Ectodermal cell (in vitro differentiated cells): ENCODE results near the gene ARHGEF2.

Experiments
- H3K27ac ChIP-seq: 2 replicates; pipeline ENCODE4 v1.7.0; 2013; ENCODE audit warnings: mild to moderate bottlenecking, low read depth, low read length; ENCODE audit not compliant: insufficient read depth, poor library complexity, severe bottlenecking
- H3K27me3 ChIP-seq: 2 replicates; pipeline ENCODE4 v1.7.0; 2013; ENCODE audit warnings: mild to moderate bottlenecking, low read length; ENCODE audit not compliant: insufficient read depth, control insufficient read depth, poor library complexity, severe bottlenecking
- H3K36me3 ChIP-seq: one replicate; pipeline ENCODE4 v1.7.0; 2013; ENCODE audit warnings: low read length; ENCODE audit not compliant: control insufficient read depth, insufficient read depth
- H3K4me1 ChIP-seq: one replicate; pipeline ENCODE4 v1.7.0; 2013; ENCODE audit warnings: low read length; ENCODE audit not compliant: control insufficient read depth, insufficient read depth
- H3K4me3 ChIP-seq: 2 replicates; pipeline ENCODE4 v1.7.0; 2013; ENCODE audit warnings: low read depth, low read length, control low read depth; ENCODE audit not compliant: insufficient read depth
- H3K9me3 ChIP-seq: 2 replicates; pipeline ENCODE4 v1.7.0; 2013; ENCODE audit warnings: mild to moderate bottlenecking, low read length, moderate library complexity; ENCODE audit not compliant: control insufficient read depth
- WGBS, 2 experiments: methylation state at CpG; one replicate each; pipeline ENCODE4 v1.1.7; 2013; ENCODE audit warnings: missing lambda C conversion rate in 2 of 2; 5-methylcytosine and 5-hydroxymethylcytosine counted together

Gene ARHGEF2

DNA sequence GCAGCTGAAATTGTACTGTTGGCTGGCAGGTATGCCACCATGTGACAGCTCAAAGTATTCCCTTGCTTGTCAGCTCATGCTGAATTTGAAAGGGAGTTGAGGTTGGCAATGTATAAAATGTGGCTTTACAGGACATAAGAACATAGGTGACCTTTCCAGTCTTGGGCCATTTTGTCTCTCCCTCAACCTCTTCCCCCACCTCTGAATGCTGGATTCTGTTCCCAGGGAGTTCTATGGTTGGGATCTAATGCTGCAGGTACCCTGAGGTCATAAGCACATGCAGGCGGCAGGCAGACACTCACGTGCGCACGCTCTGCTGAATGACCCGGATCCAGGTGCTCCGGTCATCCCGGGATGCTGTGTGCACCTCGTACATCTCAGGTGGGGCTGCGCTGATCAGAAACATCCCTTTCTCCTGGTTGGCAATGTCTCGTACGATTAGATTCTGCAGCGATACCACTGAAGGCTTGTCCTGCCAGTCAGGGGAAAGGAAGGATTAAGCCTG lies 20.9 kb downstream of the ARHGEF2 start:
- Histone ChIP-seq H3K4me3 (no peak overlapping the region), H3K36me3 (peaks cover 73% of the 10 kb centered on the region), H3K27ac (no peak overlapping the region), H3K27me3 (no peaks in the 10 kb centered on the region), H3K4me1 (no peaks in the 10 kb centered on the region), H3K9me3 (no peaks in the 10 kb centered on the region)
- WGBS, 2 experiments: 96 to 97% methylated on average over 12 of the region's 12 CpGs

DNA sequence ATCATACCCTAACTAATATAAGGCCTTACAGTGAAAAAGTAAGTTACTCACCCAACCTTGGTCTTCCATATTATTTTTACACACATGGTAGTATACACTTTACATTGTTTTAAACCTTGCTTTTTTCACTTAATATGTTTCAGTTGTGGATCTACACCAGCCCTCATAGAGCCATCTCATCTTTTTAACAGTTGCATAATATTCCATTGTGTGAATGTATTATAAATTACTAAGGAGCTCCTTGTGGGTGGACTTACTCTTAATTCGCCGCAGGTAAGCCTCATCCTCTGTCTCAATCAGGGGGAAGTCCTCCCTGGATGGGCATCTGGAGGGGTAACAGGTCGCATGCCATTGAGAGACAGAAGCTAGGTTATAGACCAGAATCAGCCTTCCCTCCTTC lies 23.7 kb downstream of the ARHGEF2 start:
- H3K36me3 ChIP-seq: peaks cover 78% of the 10 kb centered on the region
- 98 to 99% methylated on average over 3 of the region's 3 CpGs for WGBS, 2 experiments
- H3K4me1 ChIP-seq: no peaks in the 10 kb centered on the region
- H3K27ac ChIP-seq: no peak overlapping the region
- H3K4me3 ChIP-seq: no peak overlapping the region
- H3K9me3 ChIP-seq: no peaks in the 10 kb centered on the region
- no peaks in the 10 kb centered on the region for H3K27me3 ChIP-seq

DNA sequence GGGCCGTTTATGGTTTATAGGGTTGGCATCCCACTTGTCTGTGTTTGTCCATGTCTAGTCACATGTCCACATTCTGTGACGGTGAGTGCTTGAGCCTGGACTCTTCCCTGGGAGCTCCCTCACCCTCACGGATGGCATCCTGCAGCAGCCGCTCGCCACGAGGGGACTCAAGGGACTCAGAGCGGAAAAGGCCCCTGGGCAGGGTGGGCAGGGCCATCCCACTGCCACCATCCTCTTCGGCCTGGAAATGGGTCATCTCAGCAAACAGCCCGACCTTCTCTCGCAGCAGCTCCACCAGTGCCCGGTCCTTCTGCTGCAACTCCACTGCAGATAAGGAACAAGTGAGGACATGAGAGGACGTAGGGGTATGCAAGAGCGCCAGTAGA lies 25.8 kb downstream of the ARHGEF2 start:
- Histone ChIP-seq H3K9me3 (no peaks in the 10 kb centered on the region), H3K27me3 (no peaks in the 10 kb centered on the region), H3K27ac (no peak overlapping the region), H3K36me3 (peaks cover 67% of the 10 kb centered on the region), H3K4me1 (no peaks in the 10 kb centered on the region), H3K4me3 (no peak overlapping the region)
- WGBS, 2 experiments: 96 to 97% methylated on average over 13 of the region's 13 CpGs

- WGBS, 2 experiments: 98% methylated on average over 6 of the region's 6 CpGs
- H3K36me3 ChIP-seq: peaks cover 66% of the 10 kb centered on the region
- H3K27ac ChIP-seq: no peak overlapping the region
Observed at GRCh38 chr1:155951753-155952504, 26.4 kb downstream of the ARHGEF2 start.

GRCh38 chr1:155950829-155951228 lies 27.5 kb downstream of the ARHGEF2 start:
- Histone ChIP-seq H3K36me3 (peaks cover 60% of the 10 kb centered on the region), H3K27me3 (no peaks in the 10 kb centered on the region), H3K4me1 (no peaks in the 10 kb centered on the region), H3K27ac (no peak overlapping the region), H3K9me3 (no peaks in the 10 kb centered on the region), H3K4me3 (no peak overlapping the region)
- 96 to 97% methylated on average over 27 of the region's 27 CpGs for WGBS, 2 experiments

More at GRCh38 chr1:155951753-155952504, 26.4 kb downstream of the ARHGEF2 start:
- no peaks in the 10 kb centered on the region for H3K9me3 ChIP-seq
- no peaks in the 10 kb centered on the region for H3K4me1 ChIP-seq
- no peak overlapping the region for H3K4me3 ChIP-seq
- H3K27me3 ChIP-seq: no peaks in the 10 kb centered on the region

DNA sequence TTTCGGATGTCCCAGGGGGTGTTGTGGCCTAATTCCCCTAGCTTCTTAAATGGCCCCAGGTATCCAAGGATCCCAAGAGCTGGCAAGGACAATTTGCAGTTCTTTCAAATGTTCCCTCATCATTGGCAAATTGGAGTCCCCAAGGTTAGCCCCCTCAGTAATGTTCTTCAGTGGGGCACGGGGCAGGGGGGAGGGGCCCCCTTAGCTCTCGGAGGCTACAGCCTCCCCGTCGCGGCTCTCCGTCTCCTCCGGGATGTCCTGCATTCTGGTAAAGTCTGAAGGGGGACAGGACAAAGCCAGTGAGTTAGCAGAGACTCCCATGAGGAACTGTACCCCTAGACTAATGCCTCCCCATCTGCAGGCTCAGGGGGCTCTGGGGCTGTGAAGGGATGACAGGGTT lies 30.6 kb downstream of the ARHGEF2 start:
- Histone ChIP-seq H3K27ac (no peak overlapping the region), H3K9me3 (no peaks in the 10 kb centered on the region), H3K4me1 (peaks cover 5% of the 10 kb centered on the region), H3K4me3 (no peak overlapping the region), H3K27me3 (no peaks in the 10 kb centered on the region), H3K36me3 (peaks cover 44% of the 10 kb centered on the region)
- WGBS, 2 experiments: 91 to 97% methylated on average over 8 of the region's 8 CpGs

DNA sequence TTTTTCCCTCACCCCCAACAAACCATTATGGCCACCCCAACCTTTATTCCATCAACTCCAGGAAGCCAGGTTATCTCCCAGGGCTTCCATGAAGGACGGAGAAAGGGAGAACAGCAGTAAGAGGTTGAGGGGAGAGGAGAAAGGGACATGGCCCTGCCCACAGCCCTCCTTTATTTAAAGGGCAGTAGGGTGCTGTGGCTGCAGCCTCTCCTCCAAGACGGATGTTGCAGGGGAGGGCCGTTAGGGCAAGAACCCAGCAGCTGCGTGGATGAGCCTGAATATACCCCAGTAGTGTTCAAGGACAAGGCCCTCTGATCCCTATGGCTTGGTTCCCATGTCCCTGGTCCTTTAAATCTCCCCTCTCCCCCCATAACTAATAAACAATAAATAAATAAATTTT lies 31.1 kb downstream of the ARHGEF2 start:
- peaks cover 5% of the 10 kb centered on the region for H3K4me1 ChIP-seq
- H3K4me3 ChIP-seq: no peak overlapping the region
- no peaks in the 10 kb centered on the region for H3K27me3 ChIP-seq
- WGBS, 2 experiments: 91 to 94% methylated on average over 4 of the region's 4 CpGs
- no peaks in the 10 kb centered on the region for H3K9me3 ChIP-seq
- peaks cover 39% of the 10 kb centered on the region for H3K36me3 ChIP-seq
- H3K27ac ChIP-seq: no peak overlapping the region

DNA sequence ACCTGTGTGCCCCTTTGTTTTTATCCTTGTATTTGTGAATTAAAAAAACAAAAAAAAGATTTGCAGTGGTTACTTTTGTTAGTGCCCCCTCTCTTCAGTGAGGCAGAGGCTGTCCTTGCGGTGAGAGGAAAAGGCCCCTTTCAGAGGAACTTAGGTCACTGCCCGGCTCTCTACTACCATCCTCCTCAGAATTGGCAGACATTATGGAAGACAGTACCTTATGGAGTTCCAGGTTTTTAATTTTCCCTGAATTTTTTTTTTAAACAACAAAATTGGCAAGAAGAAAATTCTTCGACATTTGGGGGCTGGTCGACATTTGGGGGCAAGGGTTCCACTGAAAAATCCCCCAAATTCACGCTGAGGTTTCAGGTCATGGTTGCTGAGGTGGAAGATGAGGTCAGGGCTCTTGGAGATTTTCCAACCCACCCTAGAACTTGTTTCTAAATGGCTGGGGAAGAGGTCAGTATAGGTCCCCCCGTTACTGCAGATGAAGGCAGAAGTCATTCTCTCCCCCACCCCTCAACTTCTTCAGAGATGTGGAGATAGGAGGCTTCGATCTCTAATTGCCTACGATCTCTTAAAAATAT lies 31.6 kb downstream of the ARHGEF2 start:
- H3K4me3 ChIP-seq: no peak overlapping the region
- 94 to 95% methylated on average over 8 of the region's 8 CpGs for WGBS, 2 experiments
- H3K36me3 ChIP-seq: peaks cover 34% of the 10 kb centered on the region
- H3K4me1 ChIP-seq: peaks cover 5% of the 10 kb centered on the region
- H3K9me3 ChIP-seq: no peaks in the 10 kb centered on the region
- no peak overlapping the region for H3K27ac ChIP-seq
- H3K27me3 ChIP-seq: no peaks in the 10 kb centered on the region

GRCh38 chr1:155944444-155944799 lies 33.9 kb downstream of the ARHGEF2 start:
- H3K36me3 ChIP-seq: peaks cover 12% of the 10 kb centered on the region
- H3K4me3 ChIP-seq: no peak overlapping the region
- H3K27me3 ChIP-seq: no peaks in the 10 kb centered on the region
- H3K9me3 ChIP-seq: no peaks in the 10 kb centered on the region
- peaks cover 5% of the 10 kb centered on the region for H3K4me1 ChIP-seq
- WGBS, 2 experiments: 80 to 87% methylated on average over 6 of the region's 6 CpGs
- no peak overlapping the region for H3K27ac ChIP-seq

GRCh38 chr1:155942578-155943141 lies 35.7 kb downstream of the ARHGEF2 start:
- peaks cover 5% of the 10 kb centered on the region for H3K4me1 ChIP-seq
- 93% methylated on average over 11 of the region's 11 CpGs for WGBS, 2 experiments
- H3K4me3 ChIP-seq: no peak overlapping the region
- H3K9me3 ChIP-seq: no peaks in the 10 kb centered on the region
- H3K27me3 ChIP-seq: no peaks in the 10 kb centered on the region
- peaks cover 10% of the 10 kb centered on the region for H3K36me3 ChIP-seq
- H3K27ac ChIP-seq: no peak overlapping the region
